Right cardiac atrium (tissue), 5 donors: ENCODE data around the gene TMPRSS11F. TPM values are rescaled to one million over a fixed set of nuclear protein-coding genes. Genes with fewer than 3 reads are reported as not detected.

Experiments
- ATAC-seq, 2 donors: fragments of 200-7000 bp; cut with Tn5 transposase; one replicate each; pipeline versions ENCODE4 v1.8.0 to v1.9.1; 2020; ENCODE audit warnings: moderate library complexity in 2 of 2, mild to moderate bottlenecking in 1 of 2
- DNase-seq, 3 donors: peaks; one replicate each; pipeline ENCODE4 v3.0.0-alpha.2; 2020
- H3K27ac ChIP-seq: one replicate; pipeline ENCODE4 v1.5.1; 2013; ENCODE audit warnings: mild to moderate bottlenecking, low read length, control low read depth, moderate library complexity
- H3K27me3 ChIP-seq: one replicate; pipeline ENCODE4 v1.6.1; 2013; ENCODE audit not compliant: control insufficient read depth, insufficient read depth
- H3K4me1 ChIP-seq: one replicate; pipeline ENCODE4 v1.6.1; 2013; ENCODE audit warnings: low read length; ENCODE audit not compliant: control insufficient read depth, insufficient read depth
- H3K4me3 ChIP-seq: one replicate; pipeline ENCODE4 v1.5.1; 2013; ENCODE audit warnings: low read length, control low read depth
- H3K9me3 ChIP-seq: one replicate; pipeline ENCODE4 v1.6.1; 2013; ENCODE audit warnings: low read length; ENCODE audit not compliant: control insufficient read depth
- WGBS: extraction: QIAGEN DNeasy Blood & Tissue Kit; methylation state at CpG from one replicate; pipeline ENCODE4 v1.1.7; 2013; 5-methylcytosine and 5-hydroxymethylcytosine counted together
- intact Hi-C, 4 donors: fragments of 100-400 bp; cut with DNase I; formaldehyde crosslinking; loops; one replicate each; pipeline versions ENCODE4 v1.11.0 to v1.14.0; 2022 to 2023
- polyA plus RNA-seq: library from polyadenylated mRNA; stranded (reverse); fragments of 200-250 nt; gene quantifications from one replicate; pipeline ENCODE4 v1.2.3, GENCODE V29; 2013
- total RNA-seq, 4 donors: library from RNA; stranded (reverse); fragmentation: NEBNext Ultra II Directional; extraction: Animal tissue kit (Norgen Biotek cat#: 25700); gene quantifications; one replicate each; pipeline ENCODE4 v1.2.1, GENCODE V29; 2021
- donor health status: healthy with polysubstance abuse.
- donor health status: DM: no; HTN: yes; CAD: no.
- donor health status: DM: no; HTN: no; CAD: no.
- donor health status: DM: no; HTN: yes; CAD: no; lungs with severe emphysema.
- donor health status: DM: yes; HTN: yes; CAD: no.

Gene TMPRSS11F
- total and polyA plus RNA-seq, 5 donors = not detected

DNA sequence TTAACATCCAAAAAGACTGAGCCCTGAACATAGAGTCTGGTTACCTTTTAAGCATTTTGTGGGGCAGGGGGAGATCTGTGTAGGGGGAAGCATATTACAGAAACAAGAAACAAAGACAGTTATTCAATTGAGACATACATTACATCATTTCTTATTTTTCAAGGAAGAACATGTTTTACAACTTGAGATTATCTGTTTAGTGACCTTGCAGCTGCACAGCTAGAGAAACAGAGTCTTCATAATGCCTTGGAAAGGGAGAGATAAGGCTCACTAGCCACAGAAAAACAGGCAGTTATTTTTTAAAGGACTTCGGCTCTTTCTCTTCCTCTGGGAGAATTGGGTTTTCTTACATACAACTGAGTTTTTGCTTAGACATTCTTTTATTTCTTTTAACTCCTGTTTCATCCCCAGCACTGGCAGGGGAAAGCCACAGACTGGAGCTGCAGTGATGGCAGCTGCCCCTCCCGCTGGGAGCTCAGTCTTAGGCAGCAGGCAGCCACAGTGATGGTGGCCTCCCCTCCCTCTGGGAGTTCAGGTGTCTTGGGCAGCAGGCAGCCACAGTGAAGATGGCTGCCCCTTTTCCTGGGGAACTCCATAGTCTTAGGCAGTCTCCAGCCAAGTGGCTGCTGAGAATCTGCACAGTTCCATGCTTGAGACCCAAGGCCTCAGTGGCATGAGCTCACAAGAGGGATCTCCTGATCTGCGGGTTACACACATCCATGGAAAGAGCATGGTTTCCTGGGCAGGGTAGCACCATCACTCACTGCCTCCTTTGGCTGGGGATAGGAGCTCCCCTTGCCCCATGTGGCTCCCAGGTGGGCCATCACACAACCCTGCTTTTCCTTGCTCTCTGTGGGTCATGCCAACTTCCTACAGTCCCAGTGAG, 19.4 kb upstream of the TMPRSS11F start:
- Histone ChIP-seq H3K4me1 (no peaks in the 10 kb centered on the region), H3K27me3 (no peaks in the 10 kb centered on the region), H3K9me3 (no peaks in the 10 kb centered on the region), H3K27ac (no peak overlapping the region), H3K4me3 (no peak overlapping the region)
- WGBS = 70% methylated on average over 3 of the region's 3 CpGs
- intact Hi-C loops = no loop called here
- no peak for DNase-seq
- no peak for ATAC-seq

DNA sequence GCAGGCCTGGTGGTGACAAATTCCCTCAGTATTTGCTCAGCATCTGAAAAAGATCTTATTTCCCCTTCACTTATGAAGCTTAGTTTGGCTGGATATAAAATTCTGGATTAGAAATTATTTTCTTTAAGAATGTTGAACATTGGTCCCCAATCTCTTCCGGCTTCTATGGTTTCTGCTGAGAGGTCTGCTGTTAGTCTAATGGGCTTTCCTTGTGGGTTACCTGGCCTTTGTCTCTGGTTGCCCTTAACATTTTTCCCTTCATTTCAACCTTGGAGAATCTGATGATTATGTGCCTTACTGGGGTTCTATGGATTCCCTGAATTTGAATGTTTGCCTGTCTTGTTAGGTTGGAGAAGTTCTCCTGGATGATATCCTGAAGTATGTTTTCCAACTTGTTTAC, 17.4 kb upstream of the TMPRSS11F start:
- Histone ChIP-seq H3K4me3 (no peak overlapping the region), H3K9me3 (no peaks in the 10 kb centered on the region), H3K4me1 (no peaks in the 10 kb centered on the region), H3K27ac (no peak overlapping the region), H3K27me3 (no peaks in the 10 kb centered on the region)
- DNase-seq (no peak), ATAC-seq (no peak)
- 98% methylated on average over 1 of the region's 1 CpG for WGBS
- intact Hi-C loops = no loop called here

DNA sequence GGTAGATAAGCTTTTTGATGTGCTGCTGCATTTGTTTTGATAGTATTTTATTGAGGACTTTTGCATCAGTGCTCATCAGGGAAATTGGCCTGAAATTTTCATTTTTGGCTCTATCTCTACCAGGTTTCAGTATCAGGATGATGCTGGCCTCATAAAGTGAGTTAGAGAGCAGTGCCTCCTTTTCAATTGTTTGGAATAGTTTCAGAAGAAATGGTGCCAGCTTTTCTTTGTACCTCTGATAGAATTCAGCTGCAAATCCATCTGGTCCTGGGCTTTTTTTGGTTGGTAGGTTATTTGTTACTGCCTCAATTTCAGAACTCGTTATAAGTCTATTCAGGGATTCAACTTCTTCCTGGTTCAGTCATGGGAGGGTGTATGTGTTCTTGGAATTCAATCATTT, 15.6 kb upstream of the TMPRSS11F start:
- Histone ChIP-seq H3K9me3 (no peaks in the 10 kb centered on the region), H3K4me3 (no peak overlapping the region), H3K27me3 (no peaks in the 10 kb centered on the region), H3K27ac (no peak overlapping the region), H3K4me1 (no peaks in the 10 kb centered on the region)
- WGBS = 69% methylated on average over 1 of the region's 1 CpG
- intact Hi-C loops = no loop called here
- DNase-seq (no peak), ATAC-seq (no peak)

DNA sequence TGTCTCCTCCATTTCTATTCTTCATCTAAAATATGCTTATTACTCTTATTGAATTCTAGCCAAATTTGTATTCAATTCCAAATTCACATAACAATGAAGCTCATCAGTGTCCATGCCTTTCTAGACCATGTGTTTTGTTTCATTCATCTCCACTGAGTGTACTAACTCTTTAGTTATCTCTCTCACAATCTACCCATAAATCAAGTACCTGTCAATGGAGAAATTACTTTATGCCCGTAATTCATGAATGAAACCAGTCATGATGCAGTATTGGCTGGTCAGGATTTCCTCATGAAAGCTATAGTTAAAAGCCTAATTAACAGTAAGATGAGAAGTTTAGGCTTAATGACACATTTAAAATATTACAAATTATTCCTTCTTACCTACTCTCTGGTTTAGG, 12.2 kb upstream of the TMPRSS11F start:
- Histone ChIP-seq H3K9me3 (no peaks in the 10 kb centered on the region), H3K4me1 (no peaks in the 10 kb centered on the region), H3K27ac (no peak overlapping the region), H3K4me3 (no peak overlapping the region), H3K27me3 (no peaks in the 10 kb centered on the region)
- ATAC-seq (no peak), DNase-seq (no peak)
- intact Hi-C loops = no loop called here
- 51% methylated on average over 1 of the region's 1 CpG for WGBS

- Histone ChIP-seq H3K27me3 (no peaks in the 10 kb centered on the region), H3K4me1 (no peaks in the 10 kb centered on the region), H3K9me3 (no peaks in the 10 kb centered on the region), H3K4me3 (no peak overlapping the region), H3K27ac (no peak overlapping the region)
- DNase-seq (no peak), ATAC-seq (no peak)
- intact Hi-C loops = no loop called here
- 89% methylated on average over 2 of the region's 2 CpGs for WGBS
These were observed 2.7 kb upstream of the TMPRSS11F start for GRCh38 chr4:68132342-68132741.

DNA sequence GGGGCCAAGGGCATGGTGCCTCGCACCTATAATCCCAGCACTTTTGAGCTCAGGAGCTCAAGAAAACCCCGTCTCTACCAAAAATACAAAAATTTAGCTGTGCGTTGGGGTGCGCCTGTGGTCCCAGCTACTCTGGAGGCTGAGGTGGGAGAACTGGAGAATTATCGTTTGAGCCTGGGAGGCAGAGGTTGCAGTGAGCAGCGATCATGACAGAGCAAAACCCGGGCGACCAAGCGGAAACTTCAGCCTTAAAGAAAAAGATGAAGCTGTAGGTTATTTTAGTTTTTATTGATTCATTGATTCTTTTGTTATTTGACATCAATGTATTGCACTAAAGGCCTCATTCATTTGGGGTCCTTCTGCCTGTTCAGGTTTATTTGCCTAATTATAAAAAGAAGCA, 5.4 kb downstream of the TMPRSS11F start:
- intact Hi-C loops = no loop called here
- peak in 1 of 3 donors; percentile 14 for DNase-seq
- Histone ChIP-seq H3K9me3 (no peaks in the 10 kb centered on the region), H3K27ac (no peak overlapping the region), H3K4me3 (no peak overlapping the region), H3K4me1 (no peaks in the 10 kb centered on the region), H3K27me3 (no peaks in the 10 kb centered on the region)
- ATAC-seq = no peak
- WGBS = 94% methylated on average over 9 of the region's 9 CpGs

GRCh38 chr4:68123525-68123924, 6.1 kb downstream of the TMPRSS11F start:
- DNase-seq (no peak), ATAC-seq (no peak)
- Histone ChIP-seq H3K9me3 (no peaks in the 10 kb centered on the region), H3K4me3 (no peak overlapping the region), H3K27ac (no peak overlapping the region), H3K4me1 (no peaks in the 10 kb centered on the region), H3K27me3 (no peaks in the 10 kb centered on the region)
- intact Hi-C loops = no loop called here
- 68% methylated on average over 2 of the region's 2 CpGs for WGBS

DNA sequence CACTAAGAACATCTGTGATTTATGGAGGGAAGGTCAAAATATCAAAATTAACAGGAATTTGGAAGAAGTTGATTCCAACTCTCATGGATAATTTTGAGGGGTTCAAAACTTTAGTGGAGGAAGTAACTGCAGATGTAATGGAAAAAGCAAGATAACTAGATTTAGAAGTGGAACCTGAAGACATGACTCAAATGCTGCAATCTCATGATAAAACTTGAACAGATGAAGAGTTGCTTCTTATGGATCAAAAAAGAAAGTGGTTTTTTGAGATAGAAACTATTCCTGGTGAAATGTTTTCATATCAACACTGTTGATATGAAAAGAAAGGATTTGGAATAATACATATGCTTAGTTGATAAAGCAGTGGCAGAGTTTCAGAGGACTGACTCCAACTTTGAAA, 9.7 kb downstream of the TMPRSS11F start:
- Histone ChIP-seq H3K4me3 (no peak overlapping the region), H3K27ac (no peak overlapping the region), H3K27me3 (no peaks in the 10 kb centered on the region), H3K9me3 (no peaks in the 10 kb centered on the region), H3K4me1 (no peaks in the 10 kb centered on the region)
- intact Hi-C loops = no loop called here
- ATAC-seq (no peak), DNase-seq (no peak)

DNA sequence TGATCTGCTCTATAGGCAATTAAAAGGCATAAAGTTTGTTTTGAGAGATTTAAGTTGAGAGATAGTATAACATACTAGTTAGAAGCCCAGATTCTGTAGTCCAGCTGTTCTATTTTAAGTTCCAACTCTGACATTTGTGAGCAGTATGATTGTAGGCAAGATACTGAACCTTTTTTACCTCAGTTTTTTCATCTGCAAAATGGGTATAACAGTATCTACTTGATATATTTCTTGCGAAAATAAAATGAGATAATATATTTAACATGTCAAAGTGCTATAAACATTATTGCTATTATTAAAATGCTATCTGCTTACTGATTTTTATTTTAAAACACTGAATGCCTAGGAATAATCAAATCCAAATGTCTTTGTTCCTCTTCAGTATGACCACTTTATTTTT, 19.2 kb downstream of the TMPRSS11F start:
- intact Hi-C loops = no loop called here
- no peak overlapping the region for H3K4me3 ChIP-seq
- 89% methylated on average over 1 of the region's 1 CpG for WGBS
- no peaks in the 10 kb centered on the region for H3K9me3 ChIP-seq
- ATAC-seq (no peak), DNase-seq (no peak)
- no peaks in the 10 kb centered on the region for H3K4me1 ChIP-seq
- no peaks in the 10 kb centered on the region for H3K27me3 ChIP-seq
- H3K27ac ChIP-seq = no peak overlapping the region

DNA sequence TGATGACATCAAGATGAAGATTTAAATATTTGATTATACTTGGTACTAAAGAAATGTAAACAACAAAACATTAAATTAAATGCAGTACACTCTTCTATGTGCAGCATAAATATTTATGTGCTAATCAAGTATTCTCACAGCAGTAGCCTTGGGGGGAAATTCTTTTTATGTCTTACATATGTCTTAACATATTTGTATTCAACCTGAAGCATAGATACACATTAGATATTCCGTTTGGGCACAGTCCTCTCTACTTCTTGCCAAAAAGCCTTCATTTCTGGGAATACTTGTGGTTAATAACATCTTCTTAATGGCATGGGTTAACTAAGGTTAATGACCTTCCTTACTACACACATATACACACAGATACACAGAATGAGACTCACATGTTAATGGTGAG, 19.8 kb downstream of the TMPRSS11F start:
- intact Hi-C loops = no loop called here
- no peak overlapping the region for H3K27ac ChIP-seq
- DNase-seq (no peak), ATAC-seq (no peak)
- no peaks in the 10 kb centered on the region for H3K4me1 ChIP-seq
- no peaks in the 10 kb centered on the region for H3K27me3 ChIP-seq
- no peak overlapping the region for H3K4me3 ChIP-seq
- H3K9me3 ChIP-seq = no peaks in the 10 kb centered on the region
- 67% methylated on average over 1 of the region's 1 CpG for WGBS

GRCh38 chr4:68082758-68083157, 46.9 kb downstream of the TMPRSS11F start:
- WGBS = 23% methylated on average over 1 of the region's 1 CpG
- no peaks in the 10 kb centered on the region for H3K9me3 ChIP-seq
- ATAC-seq = no peak
- H3K27ac ChIP-seq = no peak overlapping the region
- DNase-seq = no peak
- H3K4me1 ChIP-seq = no peaks in the 10 kb centered on the region
- intact Hi-C loops = no loop called here
- no peaks in the 10 kb centered on the region for H3K27me3 ChIP-seq
- H3K4me3 ChIP-seq = no peak overlapping the region

DNA sequence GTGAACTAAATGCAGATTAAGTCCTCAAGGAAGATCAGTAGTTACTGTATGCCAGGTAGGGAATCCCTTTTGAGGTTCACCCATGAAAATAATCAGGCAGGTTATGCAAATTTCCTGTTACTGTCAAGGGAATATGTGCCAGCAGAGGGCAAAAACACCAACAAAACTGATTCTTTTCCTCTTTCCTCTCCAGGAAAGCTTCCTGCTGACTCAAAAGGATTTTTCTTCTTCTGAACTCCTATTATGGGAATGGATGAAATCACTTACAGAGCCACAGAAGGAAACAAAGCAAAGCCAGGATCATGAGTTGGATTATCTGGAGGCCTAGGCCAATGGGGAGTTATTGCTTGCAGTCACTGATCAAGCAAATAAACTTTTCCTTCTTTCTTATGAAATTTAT, 49.7 kb downstream of the TMPRSS11F start:
- Histone ChIP-seq H3K4me3 (no peak overlapping the region), H3K27ac (no peak overlapping the region), H3K4me1 (no peaks in the 10 kb centered on the region), H3K9me3 (no peaks in the 10 kb centered on the region), H3K27me3 (no peaks in the 10 kb centered on the region)
- DNase-seq = no peak
- ATAC-seq = no peak
- intact Hi-C loops = no loop called here
